Body of pancreas (tissue), 4 donors: ENCODE measurements around the gene PPP4R2.

Source experiments
- CTCF ChIP-seq, 7 experiments: fragments of 450-650 bp in 4 of 7; fragments of 200-600 bp in 3 of 7; sonication (generic) in 3 of 7; IDR thresholded peaks; one replicate each; pipeline ENCODE4 v1.5.1; 2016 to 2019; ENCODE audit warnings: antibody characterized with exemption in 7 of 7
- POLR2A ChIP-seq, 3 donors: fragments of 450-650 bp; IDR thresholded peaks; one replicate each; pipeline ENCODE4 v1.6.1; 2016; ENCODE audit warnings: antibody characterized with exemption in 3 of 3, mild to moderate bottlenecking in 2 of 3

- TF ChIP-seq CTCF (IDR thresholded peaks at IDR 0.05) = no peak
- no peak for TF ChIP-seq POLR2A (IDR thresholded peaks at IDR 0.05)
These were observed 48.7 kb upstream of the PPP4R2 start for GRCh38 chr3:72947715-72948490.
